Hepatocyte (in vitro differentiated cells): ENCODE data around the gene STPG2. TPM values are rescaled to one million over a fixed set of nuclear protein-coding genes. Genes with fewer than 3 reads are reported as not detected.

Experiments used
- DNase-seq: peaks from one replicate; pipeline ENCODE4 v3.0.0-alpha.2; 2016; ENCODE audit warnings: low spot score
- H2AFZ ChIP-seq: fragments of 200-600 bp; sonication (generic); 2 replicates; pipeline ENCODE4 v1.6.0; 2016; ENCODE audit warnings: antibody characterized with exemption, mild to moderate bottlenecking
- H3K27ac ChIP-seq: fragments of 200-600 bp; sonication (generic); 2 replicates; pipeline ENCODE4 v1.5.1; 2016; ENCODE audit warnings: mild to moderate bottlenecking
- H3K27me3 ChIP-seq: fragments of 200-600 bp; sonication (generic); 2 replicates; pipeline ENCODE4 v1.6.1; 2016
- H3K36me3 ChIP-seq: fragments of 200-600 bp; sonication (generic); replicated peaks from 2 replicates; pipeline ENCODE4 v1.5.1; 2016; ENCODE audit warnings: low read depth; ENCODE audit not compliant: insufficient read depth
- H3K4me1 ChIP-seq: fragments of 200-600 bp; sonication (generic); 2 replicates; pipeline ENCODE4 v1.5.1; 2016; ENCODE audit warnings: mild to moderate bottlenecking, moderate library complexity; ENCODE audit not compliant: insufficient read depth
- H3K4me2 ChIP-seq: fragments of 200-600 bp; sonication (generic); 2 replicates; pipeline ENCODE4 v1.6.0; 2016
- H3K4me3 ChIP-seq: fragments of 200-600 bp; sonication (generic); 2 replicates; pipeline ENCODE4 v1.5.1; 2016; ENCODE audit warnings: mild to moderate bottlenecking
- H3K79me2 ChIP-seq: fragments of 200-600 bp; sonication (generic); 2 replicates; pipeline ENCODE4 v1.6.0; 2017; ENCODE audit warnings: mild to moderate bottlenecking
- H3K9me2 ChIP-seq: fragments of 200-600 bp; sonication (generic); replicated peaks from 2 replicates; pipeline ENCODE4 v1.6.0; 2017; ENCODE audit warnings: mild to moderate bottlenecking; ENCODE audit not compliant: insufficient read depth
- H3K9me3 ChIP-seq: fragments of 200-600 bp; sonication (generic); 2 replicates; pipeline ENCODE4 v1.5.1; 2016; ENCODE audit warnings: low read depth, mild to moderate bottlenecking
- H4K20me1 ChIP-seq: fragments of 200-600 bp; sonication (generic); 2 replicates; pipeline ENCODE4 v1.6.0; 2016; ENCODE audit warnings: mild to moderate bottlenecking; ENCODE audit not compliant: insufficient read depth, poor library complexity, severe bottlenecking
- EZH2 ChIP-seq: fragments of 200-600 bp; sonication (generic); IDR thresholded peaks from 2 replicates; pipeline ENCODE4 v1.6.1; 2016; ENCODE audit warnings: antibody characterized with exemption, mild to moderate bottlenecking, borderline replicate concordance
- EZH2phosphoT487 ChIP-seq: fragments of 200-600 bp; sonication (generic); IDR thresholded peaks from one replicate; pipeline ENCODE4 v1.6.1; 2018; ENCODE audit warnings: antibody characterized with exemption, mild to moderate bottlenecking, low read depth, moderate library complexity; ENCODE audit not compliant: unreplicated experiment, severe bottlenecking
- WGBS: methylation state at CpG from one replicate; pipeline ENCODE4 v1.1.6; 2016; ENCODE audit warnings: low lambda C conversion rate; ENCODE audit errors: missing lambda C conversion rate; 5-methylcytosine and 5-hydroxymethylcytosine counted together
- polyA plus RNA-seq: library from polyadenylated mRNA; unstranded; fragments of >200 nt; fragmentation: Nextera tagmentation; extraction: Ambion mirVana; gene quantifications from 2 replicates; pipeline ENCODE4 v1.2.1, GENCODE V29; 2016
- total RNA-seq: library from RNA; depleted of rRNA; stranded (reverse); fragments of >200 nt; gene quantifications from 2 replicates; pipeline ENCODE4 v1.2.3, GENCODE V29; 2014
- TF ChIP-seq, protein P1 (sequence below): fragments of 200-600 bp; sonication (generic); IDR thresholded peaks from 2 replicates; pipeline ENCODE4 v1.5.1; 2016; ENCODE audit warnings: antibody characterized with exemption, mild to moderate bottlenecking; ENCODE audit not compliant: poor library complexity

Gene STPG2
- total and polyA plus RNA-seq, 2 experiments from 2014 or later, result 0.17 to 0.98 TPM

DNA sequence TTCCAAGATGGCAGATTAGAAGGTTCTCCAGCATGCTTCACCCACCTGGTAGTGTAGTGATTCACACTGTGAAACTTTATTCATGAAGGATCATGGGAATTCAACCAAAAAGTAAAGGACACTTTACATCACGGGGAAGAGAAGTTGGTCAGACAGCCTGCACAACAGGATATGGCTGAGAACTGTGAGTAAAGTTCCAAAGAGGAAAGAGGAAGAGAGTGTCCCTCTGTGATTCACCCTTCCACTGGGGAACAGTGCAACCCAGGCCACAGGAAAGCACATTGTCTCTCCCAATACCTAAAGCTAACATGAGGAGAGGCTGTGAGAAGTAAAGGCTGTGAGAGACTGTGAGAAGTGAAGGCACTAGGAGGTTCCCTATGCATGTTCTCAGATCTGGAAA lies 137.2 kb downstream of the STPG2 start:
- no peaks in the 10 kb centered on the region for H3K9me2 ChIP-seq
- H3K27me3 ChIP-seq, result no peaks in the 10 kb centered on the region
- TF ChIP-seq EZH2, result no peak
- TF ChIP-seq EZH2phosphoT487, result no peak
- TF ChIP-seq, protein P1, sequence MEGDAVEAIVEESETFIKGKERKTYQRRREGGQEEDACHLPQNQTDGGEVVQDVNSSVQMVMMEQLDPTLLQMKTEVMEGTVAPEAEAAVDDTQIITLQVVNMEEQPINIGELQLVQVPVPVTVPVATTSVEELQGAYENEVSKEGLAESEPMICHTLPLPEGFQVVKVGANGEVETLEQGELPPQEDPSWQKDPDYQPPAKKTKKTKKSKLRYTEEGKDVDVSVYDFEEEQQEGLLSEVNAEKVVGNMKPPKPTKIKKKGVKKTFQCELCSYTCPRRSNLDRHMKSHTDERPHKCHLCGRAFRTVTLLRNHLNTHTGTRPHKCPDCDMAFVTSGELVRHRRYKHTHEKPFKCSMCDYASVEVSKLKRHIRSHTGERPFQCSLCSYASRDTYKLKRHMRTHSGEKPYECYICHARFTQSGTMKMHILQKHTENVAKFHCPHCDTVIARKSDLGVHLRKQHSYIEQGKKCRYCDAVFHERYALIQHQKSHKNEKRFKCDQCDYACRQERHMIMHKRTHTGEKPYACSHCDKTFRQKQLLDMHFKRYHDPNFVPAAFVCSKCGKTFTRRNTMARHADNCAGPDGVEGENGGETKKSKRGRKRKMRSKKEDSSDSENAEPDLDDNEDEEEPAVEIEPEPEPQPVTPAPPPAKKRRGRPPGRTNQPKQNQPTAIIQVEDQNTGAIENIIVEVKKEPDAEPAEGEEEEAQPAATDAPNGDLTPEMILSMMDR, result no peak
- H3K79me2 ChIP-seq, result no peaks in the 10 kb centered on the region
- H3K36me3 ChIP-seq, result no peaks in the 10 kb centered on the region
- no peaks in the 10 kb centered on the region for H4K20me1 ChIP-seq
- H2AFZ ChIP-seq, result no peak overlapping the region
- no peak for DNase-seq
- no peak overlapping the region for H3K4me2 ChIP-seq
- H3K9me3 ChIP-seq, result no peaks in the 10 kb centered on the region
- no peak overlapping the region for H3K27ac ChIP-seq
- no peaks in the 10 kb centered on the region for H3K4me1 ChIP-seq
- WGBS, result 92% methylated on average over 1 of the region's 1 CpG
- H3K4me3 ChIP-seq, result no peak overlapping the region

DNA sequence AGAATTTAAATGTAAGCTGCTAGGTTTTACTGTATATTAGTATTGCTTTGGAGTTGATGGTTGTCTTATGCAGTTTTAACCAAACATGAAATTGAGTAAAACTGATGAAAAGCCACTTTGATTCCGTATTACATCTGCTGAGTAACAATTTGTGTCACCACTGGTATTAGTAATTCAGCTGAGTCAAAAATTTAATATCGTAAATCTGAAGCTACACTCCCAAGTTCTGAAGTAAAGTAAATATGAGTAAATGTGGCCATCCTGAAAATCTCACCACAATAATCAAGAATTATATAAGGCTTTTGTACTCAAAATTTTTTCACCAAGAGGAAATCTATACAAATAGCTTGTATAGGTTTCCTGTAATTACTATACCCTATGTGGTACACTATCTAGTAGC lies 142.3 kb downstream of the STPG2 start:
- H3K4me1 ChIP-seq, result no peaks in the 10 kb centered on the region

DNA sequence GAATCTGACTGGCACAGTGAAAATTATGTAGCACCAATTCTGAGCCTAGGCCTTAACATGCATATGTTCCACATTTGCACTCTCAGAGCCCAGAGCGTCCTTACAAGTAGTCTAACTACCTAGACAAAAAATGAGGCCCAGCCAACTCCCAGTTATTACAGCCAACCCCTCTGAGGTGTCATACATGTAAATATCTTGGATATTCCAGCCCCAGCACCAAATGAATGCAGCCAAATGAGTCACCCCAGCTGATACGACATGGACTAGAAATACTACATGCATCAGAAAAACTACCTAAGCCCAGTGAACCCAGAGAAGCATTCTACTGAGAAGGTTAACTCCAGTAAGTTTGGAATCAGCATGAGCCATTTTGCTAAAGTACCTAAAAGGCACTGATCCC lies 145.1 kb downstream of the STPG2 start:
- TF ChIP-seq EZH2 (no peak), EZH2phosphoT487 (no peak)
- TF ChIP-seq, protein P1, result no peak
- no peak overlapping the region for H3K27ac ChIP-seq

More for the DNA sequence above, 142.3 kb downstream of the STPG2 start:
- Histone ChIP-seq H3K79me2 (no peaks in the 10 kb centered on the region), H4K20me1 (no peaks in the 10 kb centered on the region), H3K4me2 (no peak overlapping the region), H2AFZ (no peak overlapping the region), H3K27me3 (no peaks in the 10 kb centered on the region), H3K27ac (no peak overlapping the region), H3K36me3 (no peaks in the 10 kb centered on the region), H3K9me2 (no peaks in the 10 kb centered on the region), H3K4me3 (no peak overlapping the region), H3K9me3 (no peaks in the 10 kb centered on the region)
- 84% methylated on average over 2 of the region's 2 CpGs for WGBS
- DNase-seq, result no peak
- TF ChIP-seq, protein P1, result no peak
- TF ChIP-seq EZH2, result no peak
- no peak for TF ChIP-seq EZH2phosphoT487

More for the DNA sequence above, 145.1 kb downstream of the STPG2 start:
- no peaks in the 10 kb centered on the region for H4K20me1 ChIP-seq
- no peaks in the 10 kb centered on the region for H3K9me3 ChIP-seq
- H3K4me3 ChIP-seq, result no peak overlapping the region
- WGBS, result 95% methylated on average over 2 of the region's 2 CpGs
- H3K27me3 ChIP-seq, result no peaks in the 10 kb centered on the region
- H2AFZ ChIP-seq, result no peak overlapping the region
- no peaks in the 10 kb centered on the region for H3K36me3 ChIP-seq
- DNase-seq, result no peak
- H3K4me1 ChIP-seq, result no peaks in the 10 kb centered on the region
- no peak overlapping the region for H3K4me2 ChIP-seq
- H3K79me2 ChIP-seq, result no peaks in the 10 kb centered on the region
- H3K9me2 ChIP-seq, result no peaks in the 10 kb centered on the region
